GM18861 (cell line): ENCODE results near the gene PGAM2.

Experiments used
- ATAC-seq: cut with Tn5 transposase; IDR thresholded peaks from one replicate; pipeline ENCODE4 v1.9.1; 2021; ENCODE audit not compliant: unreplicated experiment

The PGAM2 gene

GRCh38 chr7:44065431-44066110 is at the start of gene PGAM2:
PGAM2 (minus strand) TSS chr7:44065567; CDS start chr7:44065529, 38 bp downstream.
- ATAC-seq = no peak

- no peak for ATAC-seq
Observed at GRCh38 chr7:44114586-44115310, 49.4 kb upstream of the PGAM2 start.

GRCh38 chr7:44113764-44114354 is 48.5 kb upstream of the PGAM2 start:
- no peak for ATAC-seq

GRCh38 chr7:44112997-44113763 is 47.8 kb upstream of the PGAM2 start:
- ATAC-seq = no peak

GRCh38 chr7:44112231-44112996 is 47.0 kb upstream of the PGAM2 start:
- ATAC-seq = no peak

- no peak for ATAC-seq
Observed at GRCh38 chr7:44111761-44112160, 46.4 kb upstream of the PGAM2 start.

GRCh38 chr7:44110719-44111635 is 45.6 kb upstream of the PGAM2 start:
- no peak for ATAC-seq

GRCh38 chr7:44109991-44110390 is 44.6 kb upstream of the PGAM2 start:
- no peak for ATAC-seq

- no peak for ATAC-seq
Observed at GRCh38 chr7:44108768-44109750, 43.7 kb upstream of the PGAM2 start.

- ATAC-seq = no peak
Observed at GRCh38 chr7:44107961-44108767, 42.8 kb upstream of the PGAM2 start.

GRCh38 chr7:44107116-44107960 is 42.0 kb upstream of the PGAM2 start:
- ATAC-seq = no peak

- no peak for ATAC-seq
Observed at GRCh38 chr7:44106311-44107065, 41.1 kb upstream of the PGAM2 start.

- no peak for ATAC-seq
Observed at GRCh38 chr7:44105832-44106231, 40.5 kb upstream of the PGAM2 start.

- no peak for ATAC-seq
Observed at GRCh38 chr7:44104860-44105771, 39.7 kb upstream of the PGAM2 start.
